GM23338 (cell line): ENCODE data around the gene ITPRID1. TPM values are rescaled to one million over a fixed set of nuclear protein-coding genes. Genes with fewer than 3 reads are reported as not detected.

ENCODE experiments used
- ATAC-seq: fragments of 200-7000 bp; cut with Tn5 transposase; 3 replicates; pipeline ENCODE4 v1.9.1; 2020
- DNase-seq: peaks from one replicate; pipeline ENCODE4 v3.0.0-alpha.2; 2015; ENCODE audit warnings: low spot score
- H2AFZ ChIP-seq: fragments of 200-600 bp; sonication (generic); 2 replicates; pipeline ENCODE4 v1.8.0; 2016; ENCODE audit warnings: antibody characterized with exemption, mild to moderate bottlenecking, moderate library complexity
- H3F3A ChIP-seq: fragments of 200-600 bp; sonication (generic); replicated peaks from 2 replicates; pipeline ENCODE4 v1.8.0; 2017; ENCODE audit warnings: antibody characterized with exemption, mixed run types, low read depth
- H3K27ac ChIP-seq: fragments of 200-600 bp; sonication (generic); 2 replicates; pipeline ENCODE4 v1.6.1; 2016; ENCODE audit warnings: low read depth
- H3K27me3 ChIP-seq: fragments of 200-600 bp; sonication (generic); 2 replicates; pipeline ENCODE4 v1.8.0; 2016; ENCODE audit warnings: mild to moderate bottlenecking, mixed run types, moderate library complexity; ENCODE audit not compliant: insufficient read depth
- H3K36me3 ChIP-seq: fragments of 200-600 bp; sonication (generic); 2 replicates; pipeline ENCODE4 v1.8.0; 2016; ENCODE audit warnings: mild to moderate bottlenecking; ENCODE audit not compliant: insufficient read depth
- H3K4me1 ChIP-seq: fragments of 200-600 bp; sonication (generic); 2 replicates; pipeline ENCODE4 v1.8.0; 2016; ENCODE audit warnings: mild to moderate bottlenecking, moderate library complexity; ENCODE audit not compliant: insufficient read depth
- H3K4me2 ChIP-seq: fragments of 200-600 bp; sonication (generic); 2 replicates; pipeline ENCODE4 v1.7.1; 2017; ENCODE audit warnings: mixed run types
- H3K4me3 ChIP-seq: fragments of 200-600 bp; sonication (generic); 2 replicates; pipeline ENCODE4 v1.6.1; 2016; ENCODE audit warnings: mixed run types
- H3K79me2 ChIP-seq: fragments of 200-600 bp; sonication (generic); replicated peaks from 2 replicates; pipeline ENCODE4 v1.8.0; 2017; ENCODE audit warnings: mild to moderate bottlenecking; ENCODE audit not compliant: insufficient read depth
- H3K9me2 ChIP-seq: fragments of 200-600 bp; sonication (generic); 2 replicates; pipeline ENCODE4 v1.8.0; 2017; ENCODE audit not compliant: insufficient read depth
- H4K20me1 ChIP-seq: fragments of 200-600 bp; sonication (generic); replicated peaks from 2 replicates; pipeline ENCODE4 v1.8.0; 2017; ENCODE audit warnings: mild to moderate bottlenecking; ENCODE audit not compliant: insufficient read depth
- H3K27ac Mint-ChIP-seq: 2 replicates; pipeline ENCODE4 v1.8.0; 2020; ENCODE audit warnings: inconsistent platforms, mild to moderate bottlenecking, moderate library complexity, mixed read lengths
- H3K27me3 Mint-ChIP-seq: 3 replicates; pipeline ENCODE4 v1.8.0; 2022; ENCODE audit warnings: low read depth, mild to moderate bottlenecking, moderate library complexity, mixed read lengths, inconsistent platforms; ENCODE audit not compliant: insufficient read depth, poor library complexity
- H3K36me3 Mint-ChIP-seq: 3 replicates; pipeline ENCODE4 v1.8.0; 2021; ENCODE audit warnings: low read depth, mild to moderate bottlenecking, inconsistent platforms, moderate library complexity, mixed read lengths
- H3K4me1 Mint-ChIP-seq: 3 replicates; pipeline ENCODE4 v1.8.0; 2020; ENCODE audit warnings: mild to moderate bottlenecking, inconsistent platforms, mixed read lengths
- H3K4me3 Mint-ChIP-seq: 3 replicates; pipeline ENCODE4 v1.8.0; 2021; ENCODE audit warnings: moderate library complexity, mild to moderate bottlenecking, inconsistent platforms, mixed read lengths
- H3K9me3 Mint-ChIP-seq: 3 replicates; pipeline ENCODE4 v1.8.0; 2020; ENCODE audit warnings: moderate library complexity, mild to moderate bottlenecking, inconsistent platforms, mixed read lengths
- CREB1 ChIP-seq: fragments of 250-450 bp; sonication (Bioruptor Pico); IDR thresholded peaks from 2 replicates; pipeline ENCODE4 v1.5.0; 2020; ENCODE audit warnings: low read depth, mild to moderate bottlenecking, moderate library complexity
- ETS1 ChIP-seq: IDR thresholded peaks from 2 replicates; pipeline ENCODE4 v1.6.1; 2016; ENCODE audit warnings: antibody characterized with exemption
- EZH2 ChIP-seq: fragments of 200-600 bp; sonication (generic); IDR thresholded peaks from one replicate; pipeline ENCODE4 v1.8.0; 2017; ENCODE audit warnings: antibody characterized with exemption, mild to moderate bottlenecking, low read depth; ENCODE audit not compliant: unreplicated experiment
- EZH2phosphoT487 ChIP-seq: fragments of 200-600 bp; sonication (generic); IDR thresholded peaks from one replicate; pipeline ENCODE4 v1.8.1; 2018; ENCODE audit warnings: antibody characterized with exemption; ENCODE audit not compliant: unreplicated experiment
- JUNB ChIP-seq: IDR thresholded peaks from one replicate; pipeline ENCODE4 v1.6.1; 2016; ENCODE audit warnings: antibody characterized with exemption; ENCODE audit not compliant: unreplicated experiment
- NANOG ChIP-seq: IDR thresholded peaks from 2 replicates; pipeline ENCODE4 v1.6.1; 2016; ENCODE audit warnings: antibody characterized with exemption, borderline replicate concordance
- POLR2AphosphoS5 ChIP-seq: IDR thresholded peaks from 2 replicates; pipeline ENCODE4 v1.6.1; 2016; ENCODE audit warnings: antibody characterized with exemption, low read depth
- REST ChIP-seq: IDR thresholded peaks from one replicate; pipeline ENCODE4 v1.6.1; 2018; ENCODE audit warnings: antibody characterized with exemption; ENCODE audit not compliant: unreplicated experiment
- STAT1 ChIP-seq: IDR thresholded peaks from one replicate; pipeline ENCODE4 v1.6.1; 2016; ENCODE audit warnings: antibody characterized with exemption; ENCODE audit not compliant: unreplicated experiment
- ZNF114 ChIP-seq: fragments of 250-450 bp; sonication (Bioruptor Pico); IDR thresholded peaks from 2 replicates; pipeline ENCODE4 v1.5.0; 2020; ENCODE audit warnings: mild to moderate bottlenecking, moderate library complexity
- ZNF331 ChIP-seq: fragments of 250-450 bp; sonication (Bioruptor Pico); IDR thresholded peaks from 2 replicates; pipeline ENCODE4 v1.5.0; 2020; ENCODE audit warnings: low read depth, mild to moderate bottlenecking, moderate library complexity
- polyA plus RNA-seq: library from polyadenylated mRNA; unstranded; fragments of >200 nt; fragmentation: Nextera tagmentation; extraction: Ambion mirVana; gene quantifications from 2 replicates; pipeline ENCODE4 v1.2.1, GENCODE V29; 2016
- total RNA-seq: library from RNA; depleted of rRNA; stranded (reverse); fragments of >200 nt; shearing (Covaris generic); gene quantifications from 2 replicates; pipeline ENCODE4 v1.2.3, GENCODE V29; 2014
- TF ChIP-seq, protein P1 (sequence below), 2 experiments: fragments of 200-600 bp in 1 of 2; sonication (generic) in 1 of 2; conservative IDR thresholded peaks; 2 replicates each; pipeline versions ENCODE4 v1.5.1 to v1.6.1; 2016 to 2017; ENCODE audit warnings: antibody characterized with exemption in 2 of 2, low read depth in 2 of 2, mild to moderate bottlenecking in 2 of 2, moderate library complexity in 1 of 2
- TF ChIP-seq, protein P2 (sequence below): fragments of 250-450 bp; sonication (Bioruptor Pico); IDR thresholded peaks from 2 replicates; pipeline ENCODE4 v1.5.0; 2020; ENCODE audit warnings: mild to moderate bottlenecking, moderate library complexity

ITPRID1 gene
- total and polyA plus RNA-seq, 2 experiments from 2014 or later, result 0.05 to 0.45 TPM

DNA sequence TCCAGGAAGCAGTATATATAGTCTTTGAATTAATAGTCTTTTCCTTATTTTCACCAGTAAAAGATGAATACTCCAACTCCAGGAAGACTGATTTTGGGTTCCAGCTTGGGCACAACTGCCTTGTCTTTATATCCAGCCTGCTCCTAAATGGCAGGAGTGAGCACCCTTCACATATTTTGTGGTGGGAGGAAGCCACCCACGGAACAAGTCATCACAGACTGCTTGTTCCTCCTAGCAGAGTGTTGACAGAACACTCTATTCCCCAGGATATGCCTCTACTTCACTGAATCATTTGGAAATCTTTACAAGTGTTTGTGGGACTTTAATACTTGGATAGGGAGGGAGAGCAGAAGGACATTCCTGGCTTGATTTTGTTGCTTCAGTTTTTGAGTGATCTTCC lies 31.7 kb downstream of the ITPRID1 start:
- Histone ChIP-seq H3K36me3 (no peaks in the 10 kb centered on the region), H3K4me1 (peaks cover under 1% of the 10 kb centered on the region; the same call in 1 of the 2 replicates), H3K27me3 (no peaks in the 10 kb centered on the region), H4K20me1 (no peaks in the 10 kb centered on the region), H3K4me3 (no peak overlapping the region), H3K27ac (no peak overlapping the region), H3K9me2 (peaks cover 9% of the 10 kb centered on the region), H3F3A (no peaks in the 10 kb centered on the region), H3K79me2 (no peaks in the 10 kb centered on the region), H2AFZ (no peak overlapping the region), H3K4me2 (no peak overlapping the region)
- ATAC-seq (no peak), DNase-seq (no peak)
- TF ChIP-seq CREB1 (CRISPR knock-in tag) (no peak), ZNF114 (CRISPR knock-in tag) (no peak), ETS1 (no peak), EZH2 (no peak), STAT1 (no peak), POLR2AphosphoS5 (no peak), ZNF331 (no peak), NANOG (no peak), JUNB (no peak), EZH2phosphoT487 (no peak), REST (no peak)
- TF ChIP-seq, protein P1, sequence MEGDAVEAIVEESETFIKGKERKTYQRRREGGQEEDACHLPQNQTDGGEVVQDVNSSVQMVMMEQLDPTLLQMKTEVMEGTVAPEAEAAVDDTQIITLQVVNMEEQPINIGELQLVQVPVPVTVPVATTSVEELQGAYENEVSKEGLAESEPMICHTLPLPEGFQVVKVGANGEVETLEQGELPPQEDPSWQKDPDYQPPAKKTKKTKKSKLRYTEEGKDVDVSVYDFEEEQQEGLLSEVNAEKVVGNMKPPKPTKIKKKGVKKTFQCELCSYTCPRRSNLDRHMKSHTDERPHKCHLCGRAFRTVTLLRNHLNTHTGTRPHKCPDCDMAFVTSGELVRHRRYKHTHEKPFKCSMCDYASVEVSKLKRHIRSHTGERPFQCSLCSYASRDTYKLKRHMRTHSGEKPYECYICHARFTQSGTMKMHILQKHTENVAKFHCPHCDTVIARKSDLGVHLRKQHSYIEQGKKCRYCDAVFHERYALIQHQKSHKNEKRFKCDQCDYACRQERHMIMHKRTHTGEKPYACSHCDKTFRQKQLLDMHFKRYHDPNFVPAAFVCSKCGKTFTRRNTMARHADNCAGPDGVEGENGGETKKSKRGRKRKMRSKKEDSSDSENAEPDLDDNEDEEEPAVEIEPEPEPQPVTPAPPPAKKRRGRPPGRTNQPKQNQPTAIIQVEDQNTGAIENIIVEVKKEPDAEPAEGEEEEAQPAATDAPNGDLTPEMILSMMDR (conservative IDR thresholded peaks at IDR 0.05; ENCODE audit: low read depth in 2 of 2), result no peak
- TF ChIP-seq, protein P2, sequence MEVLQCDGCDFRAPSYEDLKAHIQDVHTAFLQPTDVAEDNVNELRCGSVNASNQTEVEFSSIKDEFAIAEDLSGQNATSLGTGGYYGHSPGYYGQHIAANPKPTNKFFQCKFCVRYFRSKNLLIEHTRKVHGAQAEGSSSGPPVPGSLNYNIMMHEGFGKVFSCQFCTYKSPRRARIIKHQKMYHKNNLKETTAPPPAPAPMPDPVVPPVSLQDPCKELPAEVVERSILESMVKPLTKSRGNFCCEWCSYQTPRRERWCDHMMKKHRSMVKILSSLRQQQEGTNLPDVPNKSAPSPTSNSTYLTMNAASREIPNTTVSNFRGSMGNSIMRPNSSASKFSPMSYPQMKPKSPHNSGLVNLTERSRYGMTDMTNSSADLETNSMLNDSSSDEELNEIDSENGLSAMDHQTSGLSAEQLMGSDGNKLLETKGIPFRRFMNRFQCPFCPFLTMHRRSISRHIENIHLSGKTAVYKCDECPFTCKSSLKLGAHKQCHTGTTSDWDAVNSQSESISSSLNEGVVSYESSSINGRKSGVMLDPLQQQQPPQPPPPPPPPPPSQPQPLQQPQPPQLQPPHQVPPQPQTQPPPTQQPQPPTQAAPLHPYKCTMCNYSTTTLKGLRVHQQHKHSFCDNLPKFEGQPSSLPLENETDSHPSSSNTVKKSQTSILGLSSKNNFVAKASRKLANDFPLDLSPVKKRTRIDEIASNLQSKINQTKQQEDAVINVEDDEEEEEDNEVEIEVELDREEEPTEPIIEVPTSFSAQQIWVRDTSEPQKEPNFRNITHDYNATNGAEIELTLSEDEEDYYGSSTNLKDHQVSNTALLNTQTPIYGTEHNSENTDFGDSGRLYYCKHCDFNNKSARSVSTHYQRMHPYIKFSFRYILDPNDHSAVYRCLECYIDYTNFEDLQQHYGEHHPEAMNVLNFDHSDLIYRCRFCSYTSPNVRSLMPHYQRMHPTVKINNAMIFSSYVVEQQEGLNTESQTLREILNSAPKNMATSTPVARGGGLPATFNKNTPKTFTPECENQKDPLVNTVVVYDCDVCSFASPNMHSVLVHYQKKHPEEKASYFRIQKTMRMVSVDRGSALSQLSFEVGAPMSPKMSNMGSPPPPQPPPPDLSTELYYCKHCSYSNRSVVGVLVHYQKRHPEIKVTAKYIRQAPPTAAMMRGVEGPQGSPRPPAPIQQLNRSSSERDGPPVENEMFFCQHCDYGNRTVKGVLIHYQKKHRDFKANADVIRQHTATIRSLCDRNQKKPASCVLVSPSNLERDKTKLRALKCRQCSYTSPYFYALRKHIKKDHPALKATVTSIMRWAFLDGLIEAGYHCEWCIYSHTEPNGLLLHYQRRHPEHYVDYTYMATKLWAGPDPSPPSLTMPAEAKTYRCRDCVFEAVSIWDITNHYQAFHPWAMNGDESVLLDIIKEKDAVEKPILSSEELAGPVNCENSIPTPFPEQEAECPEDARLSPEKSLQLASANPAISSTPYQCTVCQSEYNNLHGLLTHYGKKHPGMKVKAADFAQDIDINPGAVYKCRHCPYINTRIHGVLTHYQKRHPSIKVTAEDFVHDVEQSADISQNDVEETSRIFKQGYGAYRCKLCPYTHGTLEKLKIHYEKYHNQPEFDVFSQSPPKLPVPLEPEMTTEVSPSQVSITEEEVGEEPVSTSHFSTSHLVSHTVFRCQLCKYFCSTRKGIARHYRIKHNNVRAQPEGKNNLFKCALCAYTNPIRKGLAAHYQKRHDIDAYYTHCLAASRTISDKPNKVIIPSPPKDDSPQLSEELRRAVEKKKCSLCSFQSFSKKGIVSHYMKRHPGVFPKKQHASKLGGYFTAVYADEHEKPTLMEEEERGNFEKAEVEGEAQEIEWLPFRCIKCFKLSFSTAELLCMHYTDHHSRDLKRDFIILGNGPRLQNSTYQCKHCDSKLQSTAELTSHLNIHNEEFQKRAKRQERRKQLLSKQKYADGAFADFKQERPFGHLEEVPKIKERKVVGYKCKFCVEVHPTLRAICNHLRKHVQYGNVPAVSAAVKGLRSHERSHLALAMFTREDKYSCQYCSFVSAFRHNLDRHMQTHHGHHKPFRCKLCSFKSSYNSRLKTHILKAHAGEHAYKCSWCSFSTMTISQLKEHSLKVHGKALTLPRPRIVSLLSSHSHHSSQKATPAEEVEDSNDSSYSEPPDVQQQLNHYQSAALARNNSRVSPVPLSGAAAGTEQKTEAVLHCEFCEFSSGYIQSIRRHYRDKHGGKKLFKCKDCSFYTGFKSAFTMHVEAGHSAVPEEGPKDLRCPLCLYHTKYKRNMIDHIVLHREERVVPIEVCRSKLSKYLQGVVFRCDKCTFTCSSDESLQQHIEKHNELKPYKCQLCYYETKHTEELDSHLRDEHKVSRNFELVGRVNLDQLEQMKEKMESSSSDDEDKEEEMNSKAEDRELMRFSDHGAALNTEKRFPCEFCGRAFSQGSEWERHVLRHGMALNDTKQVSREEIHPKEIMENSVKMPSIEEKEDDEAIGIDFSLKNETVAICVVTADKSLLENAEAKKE (CRISPR knock-in tag), result no peak
- Mint-ChIP-seq H3K27ac (no peak overlapping the region), H3K4me3 (no peak overlapping the region), H3K9me3 (no peaks in the 10 kb centered on the region), H3K27me3 (no peaks in the 10 kb centered on the region), H3K36me3 (no peaks in the 10 kb centered on the region), H3K4me1 (no peaks in the 10 kb centered on the region; the same call in 2 of the 3 replicates)
